GM23248 (cell line): ENCODE measurements around the gene CAMKMT. TPM values are rescaled to one million over a fixed set of nuclear protein-coding genes. Genes with fewer than 3 reads are reported as not detected.
A peak's percentile ranks its signal among the peaks of the same experiment; 100 is the strongest.

Source experiments
- DNase-seq: peaks from one replicate; pipeline ENCODE4 v3.0.0-alpha.2; 2015
- H2AFZ ChIP-seq: fragments of 200-600 bp; sonication (generic); 2 replicates; pipeline ENCODE4 v1.6.1; 2016; ENCODE audit warnings: antibody characterized with exemption
- H3F3A ChIP-seq: fragments of 200-600 bp; sonication (generic); 2 replicates; pipeline ENCODE4 v1.6.1; 2016; ENCODE audit warnings: mild to moderate bottlenecking, antibody characterized with exemption, mixed run types; ENCODE audit not compliant: insufficient read depth
- H3K27ac ChIP-seq: fragments of 200-600 bp; sonication (generic); 2 replicates; pipeline ENCODE4 v1.5.1; 2016; ENCODE audit warnings: mild to moderate bottlenecking
- H3K27me3 ChIP-seq: fragments of 200-600 bp; sonication (generic); replicated peaks from 2 replicates; pipeline ENCODE4 v1.6.1; 2016; ENCODE audit warnings: mild to moderate bottlenecking; ENCODE audit not compliant: insufficient read depth
- H3K36me3 ChIP-seq: fragments of 200-600 bp; sonication (generic); 2 replicates; pipeline ENCODE4 v1.6.1; 2016; ENCODE audit warnings: low read depth, mild to moderate bottlenecking
- H3K4me1 ChIP-seq: fragments of 200-600 bp; sonication (generic); 2 replicates; pipeline ENCODE4 v1.6.1; 2016; ENCODE audit warnings: mild to moderate bottlenecking; ENCODE audit not compliant: insufficient read depth
- H3K4me2 ChIP-seq: fragments of 200-600 bp; sonication (generic); one replicate; pipeline ENCODE4 v1.6.1; 2016; ENCODE audit warnings: mild to moderate bottlenecking; ENCODE audit not compliant: unreplicated experiment
- H3K4me3 ChIP-seq: fragments of 200-600 bp; sonication (generic); 2 replicates; pipeline ENCODE4 v1.5.1; 2016; ENCODE audit warnings: mild to moderate bottlenecking
- H3K79me2 ChIP-seq: fragments of 200-600 bp; sonication (generic); 2 replicates; pipeline ENCODE4 v1.6.1; 2016; ENCODE audit warnings: mild to moderate bottlenecking; ENCODE audit not compliant: insufficient read depth
- H3K9ac ChIP-seq: fragments of 200-600 bp; sonication (generic); 2 replicates; pipeline ENCODE4 v1.6.1; 2016; ENCODE audit warnings: mild to moderate bottlenecking
- H3K9me2 ChIP-seq: fragments of 200-600 bp; sonication (generic); 2 replicates; pipeline ENCODE4 v1.6.1; 2016; ENCODE audit warnings: mixed run types, mild to moderate bottlenecking, moderate library complexity; ENCODE audit not compliant: insufficient read depth
- H3K9me3 ChIP-seq: fragments of 200-600 bp; sonication (generic); one replicate; pipeline ENCODE4 v1.6.1; 2017; ENCODE audit warnings: low read depth
- H4K20me1 ChIP-seq: fragments of 200-600 bp; sonication (generic); 2 replicates; pipeline ENCODE4 v1.6.0; 2016; ENCODE audit not compliant: insufficient read depth
- EZH2 ChIP-seq: fragments of 200-600 bp; sonication (generic); IDR thresholded peaks from 2 replicates; pipeline ENCODE4 v1.6.1; 2018; ENCODE audit warnings: antibody characterized with exemption, mild to moderate bottlenecking; ENCODE audit not compliant: insufficient read depth, poor library complexity, severe bottlenecking
- EZH2phosphoT487 ChIP-seq: fragments of 200-600 bp; sonication (generic); IDR thresholded peaks from 2 replicates; pipeline ENCODE4 v1.6.1; 2018; ENCODE audit warnings: antibody characterized with exemption, moderate library complexity, mild to moderate bottlenecking, low read depth; ENCODE audit not compliant: insufficient read depth
- WGBS, 2 experiments: methylation state at CpG; one replicate each; pipeline ENCODE4 v1.1.6; 2015 to 2017; ENCODE audit warnings: low lambda C conversion rate in 2 of 2, low coverage in 1 of 2; ENCODE audit errors: missing lambda C conversion rate in 2 of 2; 5-methylcytosine and 5-hydroxymethylcytosine counted together
- in situ Hi-C: fragments of 300-500 bp; cut with MboI; formaldehyde crosslinking; loops from 2 replicates; pipeline ENCODE4 v1.15.0; 2020
- polyA plus RNA-seq: library from polyadenylated mRNA; unstranded; fragments of >200 nt; fragmentation: Nextera tagmentation; extraction: Ambion mirVana; gene quantifications from 2 replicates; pipeline ENCODE4 v1.2.1, GENCODE V29; 2016
- total RNA-seq: library from RNA; depleted of rRNA; stranded (reverse); fragments of >200 nt; shearing (Covaris generic); gene quantifications from 2 replicates; pipeline ENCODE4 v1.2.3, GENCODE V29; 2014

Gene CAMKMT
- total and polyA plus RNA-seq, 2 experiments from 2014 or later = 3.1 to 6.9 TPM

GRCh38 chr2:44796771-44797170 is 435.0 kb downstream of the CAMKMT start:
- no peak overlapping the region for H3K4me2 ChIP-seq
- 22 to 38% methylated on average over 4 of the region's 4 CpGs for WGBS, 2 experiments
- no peak for TF ChIP-seq EZH2phosphoT487
- TF ChIP-seq EZH2 = no peak
- H3K4me1 ChIP-seq = no peaks in the 10 kb centered on the region
- H3K9me2 ChIP-seq = no peaks in the 10 kb centered on the region
- DNase-seq = no peak
- no peak overlapping the region for H3K4me3 ChIP-seq
- H3K27me3 ChIP-seq = peaks cover 67% of the 10 kb centered on the region
- no peak overlapping the region for H3K9ac ChIP-seq
- H3K27ac ChIP-seq = no peak overlapping the region
- H2AFZ ChIP-seq = no peak overlapping the region
- H3K79me2 ChIP-seq = no peaks in the 10 kb centered on the region
- no peaks in the 10 kb centered on the region for H3K9me3 ChIP-seq
- no peaks in the 10 kb centered on the region for H3F3A ChIP-seq
- H3K36me3 ChIP-seq = no peaks in the 10 kb centered on the region
- H4K20me1 ChIP-seq = no peaks in the 10 kb centered on the region
- in situ Hi-C loops = no loop called here

DNA sequence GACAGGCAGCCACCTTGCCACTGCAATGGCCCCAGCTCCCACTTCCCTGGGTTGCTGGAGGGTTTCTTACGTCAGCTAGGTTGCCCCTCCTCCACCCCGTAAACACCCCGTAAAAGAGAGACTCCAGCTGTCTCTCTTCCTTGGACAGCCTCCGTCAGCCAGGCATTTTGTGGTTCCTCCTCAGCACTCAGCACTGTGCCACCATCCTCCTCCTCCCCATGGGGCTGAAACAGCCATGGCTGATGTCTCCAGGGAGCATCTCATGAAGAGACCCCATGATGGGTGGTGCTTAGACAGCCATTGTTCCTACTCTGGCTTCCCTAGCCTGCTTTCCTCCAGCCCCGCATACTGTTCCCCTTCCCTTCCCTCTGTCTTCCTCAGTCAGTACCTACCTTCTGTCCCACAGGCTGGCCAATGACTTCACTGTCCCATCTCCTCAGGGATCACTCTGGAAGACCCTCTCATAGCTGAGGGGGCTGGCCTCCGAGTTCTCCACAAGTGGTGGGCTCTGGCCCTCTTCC is 436.5 kb downstream of the CAMKMT start:
- H3F3A ChIP-seq = no peaks in the 10 kb centered on the region
- TF ChIP-seq EZH2phosphoT487 (no peak), EZH2 (no peak)
- in situ Hi-C loops = no loop called here

GRCh38 chr2:44799105-44799504 is 437.4 kb downstream of the CAMKMT start:
- Histone ChIP-seq H3K27me3 (peaks cover 81% of the 10 kb centered on the region), H3K4me1 (no peaks in the 10 kb centered on the region), H3F3A (no peaks in the 10 kb centered on the region), H3K36me3 (no peaks in the 10 kb centered on the region), H3K27ac (no peak overlapping the region), H2AFZ (no peak overlapping the region), H3K4me2 (no peak overlapping the region), H4K20me1 (no peaks in the 10 kb centered on the region), H3K9me3 (no peaks in the 10 kb centered on the region), H3K79me2 (no peaks in the 10 kb centered on the region), H3K9ac (no peak overlapping the region), H3K4me3 (no peak overlapping the region), H3K9me2 (no peaks in the 10 kb centered on the region)
- DNase-seq = no peak
- 54 to 61% methylated on average over 3 of the region's 3 CpGs for WGBS, 2 experiments
- TF ChIP-seq EZH2 = no peak
- no peak for TF ChIP-seq EZH2phosphoT487
- in situ Hi-C loops = no loop called here

More for the DNA sequence above, 436.5 kb downstream of the CAMKMT start:
- H2AFZ ChIP-seq = no peak overlapping the region
- WGBS, 2 experiments = 30 to 35% methylated on average over 6 of the region's 6 CpGs
- H3K4me1 ChIP-seq = no peaks in the 10 kb centered on the region
- DNase-seq = no peak
- no peaks in the 10 kb centered on the region for H3K79me2 ChIP-seq
- no peaks in the 10 kb centered on the region for H3K9me2 ChIP-seq
- H4K20me1 ChIP-seq = no peaks in the 10 kb centered on the region
- H3K36me3 ChIP-seq = no peaks in the 10 kb centered on the region
- no peak overlapping the region for H3K9ac ChIP-seq
- H3K4me2 ChIP-seq = no peak overlapping the region
- no peaks in the 10 kb centered on the region for H3K9me3 ChIP-seq
- H3K27me3 ChIP-seq = peaks cover 73% of the 10 kb centered on the region
- H3K27ac ChIP-seq = no peak overlapping the region
- H3K4me3 ChIP-seq = no peak overlapping the region

DNA sequence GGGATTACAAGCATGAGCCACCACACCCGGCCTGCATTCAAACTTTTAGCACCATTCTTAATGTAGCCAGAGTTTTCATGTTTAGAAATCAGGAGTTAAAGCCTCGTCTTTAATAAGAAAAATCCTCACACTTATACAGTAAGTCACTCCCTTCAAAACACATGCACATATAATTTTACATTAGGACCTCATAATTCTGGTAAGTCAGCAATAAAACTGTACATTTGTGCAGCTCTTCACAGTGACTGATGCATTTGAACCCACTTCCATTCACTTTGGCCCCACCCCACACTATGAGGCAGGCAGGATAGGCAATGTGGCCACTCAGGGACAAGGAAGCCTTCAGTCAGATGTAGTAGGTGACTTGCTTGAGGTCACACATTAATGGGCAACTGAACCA is 438.0 kb downstream of the CAMKMT start:
- H3K9me2 ChIP-seq = no peaks in the 10 kb centered on the region
- H3K9ac ChIP-seq = no peak overlapping the region
- H3K27ac ChIP-seq = no peak overlapping the region
- H3K27me3 ChIP-seq = peaks cover 88% of the 10 kb centered on the region
- 50 to 53% methylated on average over 2 of the region's 2 CpGs for WGBS, 2 experiments
- H3K4me1 ChIP-seq = no peaks in the 10 kb centered on the region
- no peaks in the 10 kb centered on the region for H3K9me3 ChIP-seq
- no peak overlapping the region for H2AFZ ChIP-seq
- in situ Hi-C loops = no loop called here
- H3F3A ChIP-seq = no peaks in the 10 kb centered on the region
- no peaks in the 10 kb centered on the region for H3K36me3 ChIP-seq
- TF ChIP-seq EZH2phosphoT487 (no peak), EZH2 (no peak)
- no peak for DNase-seq
- no peak overlapping the region for H3K4me2 ChIP-seq
- H3K79me2 ChIP-seq = no peaks in the 10 kb centered on the region
- no peaks in the 10 kb centered on the region for H4K20me1 ChIP-seq
- no peak overlapping the region for H3K4me3 ChIP-seq

- Histone ChIP-seq H3K9ac (no peak overlapping the region), H3F3A (no peaks in the 10 kb centered on the region), H2AFZ (no peak overlapping the region), H3K27ac (no peak overlapping the region), H3K4me1 (no peaks in the 10 kb centered on the region), H3K9me3 (no peaks in the 10 kb centered on the region), H3K4me3 (no peak overlapping the region), H3K36me3 (no peaks in the 10 kb centered on the region), H3K27me3 (peaks cover 97% of the 10 kb centered on the region), H3K9me2 (no peaks in the 10 kb centered on the region), H3K79me2 (no peaks in the 10 kb centered on the region), H3K4me2 (no peak overlapping the region), H4K20me1 (no peaks in the 10 kb centered on the region)
- no peak for DNase-seq
- WGBS, 2 experiments = 14 to 16% methylated on average over 21 to 23 of the region's 23 CpGs
- in situ Hi-C loops = no loop called here
- TF ChIP-seq EZH2 (peak; percentile 85), EZH2phosphoT487 (no peak; the same call in 1 of the 2 replicates)
These were observed 439.6 kb downstream of the CAMKMT start for GRCh38 chr2:44801289-44801840.
